Uterus (tissue), 4 donors: ENCODE results near the gene BICRAL. TPM values are rescaled to one million over a fixed set of nuclear protein-coding genes. Genes with fewer than 3 reads are reported as not detected.
A peak's percentile ranks its signal among the peaks of the same experiment; 100 is the strongest.

Source experiments
- DNase-seq, 2 donors: peaks; one replicate each; pipeline ENCODE4 v3.0.0-alpha.2; 2019 to 2020
- H3K27ac ChIP-seq, 2 donors: fragments of 200-600 bp; sonication (generic); 1 replicate in 1 of 2; 2 replicates in 1 of 2; pipeline ENCODE4 v1.5.1; 2016 to 2018
- H3K27me3 ChIP-seq, 2 donors: fragments of 200-600 bp; sonication (generic); one replicate each; pipeline ENCODE4 v1.5.1; 2018 to 2019; ENCODE audit warnings: control low read depth in 1 of 2
- H3K36me3 ChIP-seq, 2 donors: fragments of 200-600 bp; sonication (generic); one replicate each; pipeline ENCODE4 v1.5.1; 2019; ENCODE audit warnings: control low read depth in 1 of 2
- H3K4me1 ChIP-seq, 2 donors: fragments of 200-600 bp; sonication (generic); one replicate each; pipeline ENCODE4 v1.5.1; 2018 to 2019; ENCODE audit warnings: control low read depth in 1 of 2
- H3K4me3 ChIP-seq, 2 donors: fragments of 200-600 bp; sonication (generic); 1 replicate in 1 of 2; 2 replicates in 1 of 2; pipeline ENCODE4 v1.5.1; 2018 to 2019; ENCODE audit warnings: mild to moderate bottlenecking in 1 of 2
- H3K9me3 ChIP-seq, 2 donors: fragments of 200-600 bp; sonication (generic); one replicate each; pipeline ENCODE4 v1.5.1; 2019; ENCODE audit warnings: control low read depth in 1 of 2
- POLR2A ChIP-seq, 2 donors: fragments of 450-650 bp; IDR thresholded peaks; one replicate each; pipeline ENCODE4 v1.6.1; 2016; ENCODE audit warnings: antibody characterized with exemption in 2 of 2, mild to moderate bottlenecking in 1 of 2, moderate library complexity in 1 of 2
- intact Hi-C: fragments of 100-400 bp; cut with DNase I; formaldehyde crosslinking; loops from one replicate; pipeline ENCODE4 v1.15.1; 2023; ENCODE audit warnings: low total_unique reads
- total RNA-seq, 4 donors: library from RNA; depleted of rRNA in 3 of 4; stranded (reverse); fragments of >200 nt in 3 of 4; gene quantifications; one replicate each; pipeline versions ENCODE4 v1.1.0 to v1.2.4, GENCODE V29; 2014 to 2023
- TF ChIP-seq, protein P1 (sequence below), 4 experiments: fragments of 200-600 bp in 2 of 4; fragments of 450-650 bp in 2 of 4; sonication (generic) in 2 of 4; IDR thresholded peaks; one replicate each; pipeline ENCODE4 v1.5.1; 2016 to 2019; ENCODE audit warnings: antibody characterized with exemption in 4 of 4, mild to moderate bottlenecking in 2 of 4, moderate library complexity in 1 of 4
- donor health status: DM: yes; HTN: yes; CAD: no.

The BICRAL gene
- total RNA-seq, 4 donors from 2014 or later = 7.4 to 35.3 (median 18.2) TPM

DNA sequence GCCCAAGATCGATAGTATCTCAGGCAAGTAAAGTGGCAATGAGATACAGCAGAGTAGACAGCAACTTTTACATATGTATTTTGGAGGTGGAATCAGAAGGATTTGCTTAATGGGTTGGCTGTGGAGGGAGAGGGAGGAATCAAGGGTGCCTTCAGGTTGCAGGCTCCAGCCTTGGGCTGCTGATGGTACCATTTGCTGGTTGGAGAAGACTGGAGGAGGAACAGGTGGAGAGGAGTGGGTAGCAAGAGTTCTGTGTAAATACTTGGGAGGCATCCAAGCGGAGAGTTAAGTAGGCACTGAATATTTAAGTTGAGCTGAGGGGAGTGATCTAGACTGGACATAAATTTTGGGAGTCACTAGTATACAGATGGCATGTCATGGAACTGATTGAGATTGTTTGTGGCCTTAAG lies 5.2 kb downstream of the BICRAL start:
- TF ChIP-seq POLR2A (IDR thresholded peaks at IDR 0.05) = no peak
- TF ChIP-seq, protein P1, sequence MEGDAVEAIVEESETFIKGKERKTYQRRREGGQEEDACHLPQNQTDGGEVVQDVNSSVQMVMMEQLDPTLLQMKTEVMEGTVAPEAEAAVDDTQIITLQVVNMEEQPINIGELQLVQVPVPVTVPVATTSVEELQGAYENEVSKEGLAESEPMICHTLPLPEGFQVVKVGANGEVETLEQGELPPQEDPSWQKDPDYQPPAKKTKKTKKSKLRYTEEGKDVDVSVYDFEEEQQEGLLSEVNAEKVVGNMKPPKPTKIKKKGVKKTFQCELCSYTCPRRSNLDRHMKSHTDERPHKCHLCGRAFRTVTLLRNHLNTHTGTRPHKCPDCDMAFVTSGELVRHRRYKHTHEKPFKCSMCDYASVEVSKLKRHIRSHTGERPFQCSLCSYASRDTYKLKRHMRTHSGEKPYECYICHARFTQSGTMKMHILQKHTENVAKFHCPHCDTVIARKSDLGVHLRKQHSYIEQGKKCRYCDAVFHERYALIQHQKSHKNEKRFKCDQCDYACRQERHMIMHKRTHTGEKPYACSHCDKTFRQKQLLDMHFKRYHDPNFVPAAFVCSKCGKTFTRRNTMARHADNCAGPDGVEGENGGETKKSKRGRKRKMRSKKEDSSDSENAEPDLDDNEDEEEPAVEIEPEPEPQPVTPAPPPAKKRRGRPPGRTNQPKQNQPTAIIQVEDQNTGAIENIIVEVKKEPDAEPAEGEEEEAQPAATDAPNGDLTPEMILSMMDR (IDR thresholded peaks at IDR 0.05) = no peak
- intact Hi-C loops = no loop called here
- Histone ChIP-seq H3K36me3 (no peaks in the 10 kb centered on the region), H3K27ac (peak overlapping the region; percentile 99 to 100), H3K4me1 (peaks cover 9 to 11% of the 10 kb centered on the region in 2 donors), H3K9me3 (no peaks in the 10 kb centered on the region), H3K27me3 (no peaks in the 10 kb centered on the region), H3K4me3 (peak overlapping the region in 1 of 2 donors; percentile 87)
- no peak for DNase-seq

DNA sequence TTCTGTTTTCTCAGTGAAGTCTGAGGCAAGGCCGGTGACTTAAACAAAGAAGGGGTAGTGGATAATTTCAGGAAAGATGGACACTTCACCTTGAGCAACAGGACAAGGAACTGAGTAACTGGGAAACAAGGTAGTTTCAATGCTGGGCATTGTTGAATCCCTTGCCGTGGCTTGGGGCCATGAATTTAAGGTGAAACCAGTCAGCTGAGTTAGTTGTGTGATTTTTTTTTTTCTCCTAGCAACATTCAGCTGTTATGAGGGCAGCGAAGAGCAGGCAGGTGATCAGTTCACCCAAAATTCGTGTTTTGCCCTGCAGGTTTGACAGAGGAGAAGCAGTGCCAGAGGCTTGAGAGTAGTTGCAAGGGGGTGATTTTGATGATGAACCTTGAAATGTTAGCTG lies 6.8 kb downstream of the BICRAL start:
- DNase-seq = no peak
- no peak for TF ChIP-seq POLR2A (IDR thresholded peaks at IDR 0.05)
- TF ChIP-seq, protein P1 (IDR thresholded peaks at IDR 0.05) = no peak
- Histone ChIP-seq H3K4me3 (no peak overlapping the region), H3K27me3 (no peaks in the 10 kb centered on the region), H3K4me1 (peaks cover 9 to 11% of the 10 kb centered on the region in 2 donors), H3K36me3 (no peaks in the 10 kb centered on the region), H3K9me3 (no peaks in the 10 kb centered on the region), H3K27ac (peak overlapping the region; percentile 63 to 71)
- intact Hi-C loops = no loop called here

DNA sequence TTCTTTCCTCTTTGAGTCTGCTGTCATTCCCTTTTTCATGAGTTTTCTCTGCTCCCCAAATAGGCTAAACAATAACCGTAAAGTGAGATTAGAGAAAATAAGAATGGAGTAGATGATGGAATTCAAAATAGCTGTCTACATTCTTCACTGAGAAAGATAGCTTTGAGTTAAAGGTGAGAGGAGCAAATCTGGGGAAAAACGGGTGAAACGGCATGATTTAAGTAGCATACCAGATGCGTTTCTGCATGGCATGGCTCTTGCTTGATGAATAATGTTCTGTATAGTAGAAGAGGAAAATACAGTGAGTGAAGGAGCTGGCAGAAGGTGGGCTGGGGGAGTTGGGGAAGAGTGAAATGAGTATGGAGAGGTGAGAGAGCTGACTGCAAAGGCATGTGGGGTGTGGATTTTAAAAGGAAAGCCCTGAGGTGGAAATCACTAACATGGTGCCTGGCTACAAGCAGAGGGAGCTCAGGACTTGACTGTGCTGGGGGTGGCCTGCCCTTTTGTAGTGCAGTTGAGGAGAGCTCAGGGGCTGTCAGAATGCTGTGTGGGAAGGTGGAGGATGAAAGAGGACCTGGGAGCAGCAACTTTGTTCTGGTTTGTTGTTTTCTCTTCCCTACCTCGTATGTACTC lies 8.8 kb downstream of the BICRAL start:
- Histone ChIP-seq H3K27ac (peak overlapping the region; percentile 63 to 71), H3K4me3 (no peak overlapping the region), H3K4me1 (peaks cover 9 to 11% of the 10 kb centered on the region in 2 donors), H3K9me3 (no peaks in the 10 kb centered on the region), H3K36me3 (no peaks in the 10 kb centered on the region), H3K27me3 (no peaks in the 10 kb centered on the region)
- TF ChIP-seq, protein P1 (IDR thresholded peaks at IDR 0.05) = no peak
- no peak for TF ChIP-seq POLR2A (IDR thresholded peaks at IDR 0.05)
- intact Hi-C loops = no loop called here
- no peak for DNase-seq

DNA sequence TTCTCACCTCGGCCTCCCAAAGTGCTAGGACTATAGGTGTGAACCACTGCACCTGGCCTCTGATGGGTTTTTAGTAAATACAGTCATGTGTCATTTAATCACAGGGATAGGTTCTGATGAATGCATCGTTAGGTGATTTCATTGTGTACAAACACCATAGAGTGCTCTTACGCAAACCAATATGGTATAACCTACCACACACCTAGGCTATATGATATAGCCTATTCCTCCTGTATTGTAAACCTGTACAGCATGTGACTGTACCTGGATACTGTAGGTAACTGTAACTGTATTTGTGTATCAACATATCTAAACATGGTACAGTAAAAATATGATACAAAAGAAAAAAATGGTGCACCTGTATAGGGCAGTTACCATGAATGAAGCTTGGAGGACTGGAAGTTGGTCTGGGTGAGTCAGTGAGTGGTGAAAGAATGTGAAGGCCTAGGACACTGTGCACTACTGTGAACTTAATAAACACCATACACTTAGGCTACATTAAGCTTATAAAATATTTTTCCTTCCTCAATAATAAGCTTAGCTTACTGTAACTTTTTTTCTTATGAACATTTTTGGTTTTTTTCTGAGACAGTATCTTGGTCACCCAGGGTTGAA lies 10.0 kb downstream of the BICRAL start:
- Histone ChIP-seq H3K9me3 (no peaks in the 10 kb centered on the region), H3K36me3 (no peaks in the 10 kb centered on the region), H3K4me3 (no peak overlapping the region), H3K4me1 (peaks cover 9 to 11% of the 10 kb centered on the region in 2 donors), H3K27me3 (no peaks in the 10 kb centered on the region), H3K27ac (peak overlapping the region; percentile 63 to 71)
- intact Hi-C loops = no loop called here
- TF ChIP-seq, protein P1 (IDR thresholded peaks at IDR 0.05) = no peak
- TF ChIP-seq POLR2A (IDR thresholded peaks at IDR 0.05) = no peak
- DNase-seq = no peak

DNA sequence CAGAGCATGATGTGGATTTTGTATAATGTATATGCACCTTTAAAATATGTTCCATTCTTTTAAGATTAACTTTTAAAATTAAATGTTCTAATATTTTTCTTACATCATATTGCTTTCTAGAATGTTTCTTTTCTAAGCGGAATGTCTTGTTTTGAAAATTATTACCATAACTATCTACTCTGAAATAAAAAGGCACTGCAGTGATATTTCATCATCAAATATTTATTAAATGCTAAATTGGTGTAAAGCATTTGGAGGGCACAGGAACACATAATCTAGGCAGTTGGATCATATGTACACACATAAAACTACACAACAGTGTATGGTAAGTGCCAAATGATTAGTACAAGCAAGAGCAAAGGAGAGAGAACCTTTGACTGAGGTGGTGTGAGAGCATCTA lies 13.8 kb downstream of the BICRAL start:
- no peaks in the 10 kb centered on the region for H3K36me3 ChIP-seq
- no peak overlapping the region for H3K27ac ChIP-seq
- TF ChIP-seq POLR2A (IDR thresholded peaks at IDR 0.05) = no peak
- TF ChIP-seq, protein P1 (IDR thresholded peaks at IDR 0.05) = no peak
- no peaks in the 10 kb centered on the region for H3K9me3 ChIP-seq
- H3K4me1 ChIP-seq = no peaks in the 10 kb centered on the region
- intact Hi-C loops = no loop called here
- no peaks in the 10 kb centered on the region for H3K27me3 ChIP-seq
- H3K4me3 ChIP-seq = no peak overlapping the region
- no peak for DNase-seq
